MM.1S (cell line): Measurements from ENCODE around the gene NT5C3A.

Experiments
- DNase-seq: peaks from one replicate; pipeline ENCODE4 v3.0.0-alpha.2; 2015
- H2AFZ ChIP-seq: fragments of 300-600 bp; sonication (generic); 2 replicates; pipeline ENCODE4 v1.6.0; 2016; ENCODE audit warnings: antibody characterized with exemption, low read length
- H3F3A ChIP-seq: fragments of 300-600 bp; sonication (generic); 2 replicates; pipeline ENCODE4 v1.6.1; 2016; ENCODE audit warnings: mild to moderate bottlenecking, antibody characterized with exemption, low read length, moderate library complexity, mixed read lengths; ENCODE audit not compliant: insufficient read depth
- H3K27ac ChIP-seq: fragments of 300-600 bp; sonication (generic); 2 replicates; pipeline ENCODE4 v1.5.1; 2016; ENCODE audit warnings: mild to moderate bottlenecking, low read length
- H3K27me3 ChIP-seq: fragments of 300-600 bp; sonication (generic); replicated peaks from 2 replicates; pipeline ENCODE4 v1.6.0; 2016; ENCODE audit warnings: low read length; ENCODE audit not compliant: insufficient read depth
- H3K36me3 ChIP-seq: fragments of 300-600 bp; sonication (generic); replicated peaks from 2 replicates; pipeline ENCODE4 v1.6.1; 2016; ENCODE audit warnings: mild to moderate bottlenecking, low read length, mixed read lengths; ENCODE audit not compliant: insufficient read depth
- H3K4me1 ChIP-seq: fragments of 300-600 bp; sonication (generic); 2 replicates; pipeline ENCODE4 v1.6.1; 2016; ENCODE audit warnings: low read length, mixed read lengths
- H3K4me2 ChIP-seq: fragments of 300-600 bp; sonication (generic); 2 replicates; pipeline ENCODE4 v1.6.0; 2016; ENCODE audit warnings: low read depth, low read length
- H3K4me3 ChIP-seq: fragments of 300-600 bp; sonication (generic); 2 replicates; pipeline ENCODE4 v1.5.1; 2016; ENCODE audit warnings: low read length, mixed read lengths
- H3K79me2 ChIP-seq: fragments of 300-600 bp; sonication (generic); 2 replicates; pipeline ENCODE4 v1.6.1; 2016; ENCODE audit warnings: mixed run types, low read length, mixed read lengths
- H3K9ac ChIP-seq: fragments of 300-600 bp; sonication (generic); 2 replicates; pipeline ENCODE4 v1.6.1; 2016; ENCODE audit warnings: low read length, mixed read lengths
- H3K9me2 ChIP-seq: fragments of 300-600 bp; sonication (generic); replicated peaks from 2 replicates; pipeline ENCODE4 v1.6.1; 2016; ENCODE audit warnings: mild to moderate bottlenecking, low read length, mixed read lengths; ENCODE audit not compliant: insufficient read depth
- H3K9me3 ChIP-seq: fragments of 300-600 bp; sonication (generic); replicated peaks from 2 replicates; pipeline ENCODE4 v1.6.1; 2016; ENCODE audit warnings: mild to moderate bottlenecking, low read length, mixed read lengths; ENCODE audit not compliant: insufficient read depth
- H4K20me1 ChIP-seq: fragments of 300-600 bp; sonication (generic); 2 replicates; pipeline ENCODE4 v1.6.1; 2016; ENCODE audit warnings: mild to moderate bottlenecking, low read length, moderate library complexity, mixed read lengths; ENCODE audit not compliant: insufficient read depth
- EZH2 ChIP-seq: fragments of 300-600 bp; sonication (generic); optimal IDR thresholded peaks from 2 replicates; pipeline ENCODE3; 2017; ENCODE audit warnings: low read depth, mild to moderate bottlenecking, antibody characterized with exemption, low read length, mixed read lengths
- EZH2phosphoT487 ChIP-seq: fragments of 300-600 bp; sonication (generic); IDR thresholded peaks from 2 replicates; pipeline ENCODE4 v1.6.1; 2018; ENCODE audit warnings: antibody characterized with exemption, low read length
- TF ChIP-seq, protein P1 (sequence below): fragments of 300-600 bp; sonication (generic); IDR thresholded peaks from 2 replicates; pipeline ENCODE4 v1.5.1; 2016; ENCODE audit warnings: antibody characterized with exemption, low read length, mixed read lengths

NT5C3A gene

DNA sequence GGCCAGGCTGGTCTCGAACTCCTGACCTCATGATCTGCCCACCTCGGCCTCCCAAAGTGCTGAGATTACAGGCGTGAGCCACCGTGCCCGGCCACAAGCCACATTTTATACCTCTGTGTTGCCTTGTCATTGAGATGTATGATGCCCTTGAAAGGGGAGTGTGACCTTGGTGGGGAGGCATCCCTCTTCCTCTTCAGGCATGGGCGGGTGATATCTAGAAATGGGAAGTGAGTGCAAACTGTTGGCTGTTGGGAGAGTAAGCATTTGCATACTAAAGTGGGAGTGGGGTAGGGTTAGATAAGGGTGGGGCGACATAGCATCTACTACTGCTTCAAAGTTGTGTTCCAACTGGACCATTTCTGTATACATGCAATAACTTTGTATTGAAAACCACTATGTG lies 26.6 kb upstream of the NT5C3A start:
- no peak overlapping the region for H2AFZ ChIP-seq
- H3K9ac ChIP-seq: no peak overlapping the region
- no peaks in the 10 kb centered on the region for H3K4me1 ChIP-seq
- TF ChIP-seq EZH2 (no peak), EZH2phosphoT487 (no peak)
- TF ChIP-seq, protein P1, sequence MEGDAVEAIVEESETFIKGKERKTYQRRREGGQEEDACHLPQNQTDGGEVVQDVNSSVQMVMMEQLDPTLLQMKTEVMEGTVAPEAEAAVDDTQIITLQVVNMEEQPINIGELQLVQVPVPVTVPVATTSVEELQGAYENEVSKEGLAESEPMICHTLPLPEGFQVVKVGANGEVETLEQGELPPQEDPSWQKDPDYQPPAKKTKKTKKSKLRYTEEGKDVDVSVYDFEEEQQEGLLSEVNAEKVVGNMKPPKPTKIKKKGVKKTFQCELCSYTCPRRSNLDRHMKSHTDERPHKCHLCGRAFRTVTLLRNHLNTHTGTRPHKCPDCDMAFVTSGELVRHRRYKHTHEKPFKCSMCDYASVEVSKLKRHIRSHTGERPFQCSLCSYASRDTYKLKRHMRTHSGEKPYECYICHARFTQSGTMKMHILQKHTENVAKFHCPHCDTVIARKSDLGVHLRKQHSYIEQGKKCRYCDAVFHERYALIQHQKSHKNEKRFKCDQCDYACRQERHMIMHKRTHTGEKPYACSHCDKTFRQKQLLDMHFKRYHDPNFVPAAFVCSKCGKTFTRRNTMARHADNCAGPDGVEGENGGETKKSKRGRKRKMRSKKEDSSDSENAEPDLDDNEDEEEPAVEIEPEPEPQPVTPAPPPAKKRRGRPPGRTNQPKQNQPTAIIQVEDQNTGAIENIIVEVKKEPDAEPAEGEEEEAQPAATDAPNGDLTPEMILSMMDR: no peak
- H3K9me2 ChIP-seq: no peaks in the 10 kb centered on the region
- H3K9me3 ChIP-seq: no peaks in the 10 kb centered on the region
- H4K20me1 ChIP-seq: no peaks in the 10 kb centered on the region
- H3K36me3 ChIP-seq: no peaks in the 10 kb centered on the region
- H3K79me2 ChIP-seq: no peaks in the 10 kb centered on the region
- H3K27ac ChIP-seq: no peak overlapping the region
- H3F3A ChIP-seq: no peaks in the 10 kb centered on the region
- no peak for DNase-seq
- H3K27me3 ChIP-seq: no peaks in the 10 kb centered on the region
- H3K4me2 ChIP-seq: no peak overlapping the region
- H3K4me3 ChIP-seq: no peak overlapping the region

DNA sequence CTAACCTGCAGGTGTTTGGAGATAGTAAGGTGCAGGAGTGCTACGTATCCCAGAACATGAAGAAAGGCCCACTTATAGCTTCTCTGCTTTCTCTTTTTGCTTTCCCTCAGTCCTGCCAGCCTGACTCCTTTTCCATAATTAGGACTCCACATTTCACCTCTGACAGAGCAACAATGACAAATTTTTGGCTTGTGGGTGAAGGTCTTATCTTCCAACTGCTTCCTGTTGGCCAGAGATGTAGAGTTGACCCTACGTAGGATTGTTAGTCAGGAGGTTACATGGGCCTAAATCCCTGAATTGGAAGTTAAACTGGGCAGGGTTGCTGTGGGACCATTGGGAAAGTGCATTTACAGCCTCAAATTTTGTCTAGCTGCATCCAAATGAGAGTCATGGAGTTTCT lies 25.3 kb upstream of the NT5C3A start:
- no peaks in the 10 kb centered on the region for H3K36me3 ChIP-seq
- H3K4me1 ChIP-seq: no peaks in the 10 kb centered on the region
- no peak overlapping the region for H3K4me3 ChIP-seq
- TF ChIP-seq EZH2phosphoT487 (no peak), EZH2 (no peak)
- TF ChIP-seq, protein P1: no peak
- no peak overlapping the region for H3K27ac ChIP-seq
- H3K4me2 ChIP-seq: no peak overlapping the region
- DNase-seq: no peak
- H3F3A ChIP-seq: no peaks in the 10 kb centered on the region
- H4K20me1 ChIP-seq: no peaks in the 10 kb centered on the region
- H3K9me3 ChIP-seq: no peaks in the 10 kb centered on the region
- no peaks in the 10 kb centered on the region for H3K9me2 ChIP-seq
- H3K79me2 ChIP-seq: no peaks in the 10 kb centered on the region
- no peak overlapping the region for H2AFZ ChIP-seq
- no peak overlapping the region for H3K9ac ChIP-seq
- no peaks in the 10 kb centered on the region for H3K27me3 ChIP-seq

DNA sequence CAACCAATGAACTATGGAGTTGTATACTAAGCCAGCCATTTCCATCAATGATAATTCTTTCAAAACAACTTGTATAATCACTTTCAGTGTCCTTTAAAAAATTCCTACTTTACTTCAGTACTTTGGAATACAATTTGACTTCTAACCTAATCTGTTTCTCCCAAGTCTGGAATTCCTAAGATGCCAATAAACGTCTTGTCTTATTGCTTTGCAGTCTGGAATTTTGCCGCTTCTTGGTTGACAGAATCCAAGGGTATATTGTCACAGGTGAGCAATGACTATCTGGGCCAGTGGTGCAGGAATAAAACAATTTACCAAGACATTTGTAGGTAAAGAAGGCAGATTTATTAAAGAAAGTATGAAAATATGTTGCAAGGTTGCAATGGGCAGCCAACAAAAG lies 24.8 kb upstream of the NT5C3A start:
- Histone ChIP-seq H3K9me3 (no peaks in the 10 kb centered on the region), H3K36me3 (no peaks in the 10 kb centered on the region), H4K20me1 (no peaks in the 10 kb centered on the region), H3K9me2 (no peaks in the 10 kb centered on the region), H3F3A (no peaks in the 10 kb centered on the region), H3K4me2 (no peak overlapping the region), H2AFZ (no peak overlapping the region), H3K27ac (no peak overlapping the region), H3K27me3 (no peaks in the 10 kb centered on the region), H3K4me3 (no peak overlapping the region), H3K9ac (no peak overlapping the region), H3K79me2 (no peaks in the 10 kb centered on the region), H3K4me1 (no peaks in the 10 kb centered on the region)
- DNase-seq: no peak
- TF ChIP-seq EZH2 (no peak), EZH2phosphoT487 (no peak)
- TF ChIP-seq, protein P1: no peak
